Activated gamma-delta T cell treated with anti-CD3 and anti-CD28 coated beads, Interleukin-2, amount 50 U/mL, for 16 hours (primary cell): ENCODE measurements around the gene MDFIC.

ENCODE experiments used
- DNase-seq: peaks from one replicate; pipeline ENCODE4 v3.0.0-alpha.2; 2020; ENCODE audit warnings: low read depth

The MDFIC gene

DNA sequence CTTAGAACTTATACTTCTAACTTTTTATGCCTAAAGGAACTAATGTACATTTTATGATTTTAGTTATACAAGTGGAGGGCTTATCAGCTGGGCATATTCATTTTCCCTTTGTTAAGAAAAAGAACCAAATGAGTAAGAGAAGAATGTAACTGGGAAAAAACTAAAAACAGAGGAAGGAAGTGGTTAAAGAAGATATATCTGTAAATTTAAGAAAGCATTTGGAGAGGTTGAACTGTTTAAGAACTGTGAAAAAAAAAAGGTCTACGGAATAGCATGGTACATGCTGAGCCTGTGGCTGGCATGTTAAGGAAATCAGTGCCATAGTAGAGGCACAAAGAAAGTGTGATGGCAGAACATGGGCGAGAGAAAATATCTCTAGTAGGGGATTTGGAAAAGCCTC, 6.2 kb downstream of the MDFIC start:
- no peak for DNase-seq

DNA sequence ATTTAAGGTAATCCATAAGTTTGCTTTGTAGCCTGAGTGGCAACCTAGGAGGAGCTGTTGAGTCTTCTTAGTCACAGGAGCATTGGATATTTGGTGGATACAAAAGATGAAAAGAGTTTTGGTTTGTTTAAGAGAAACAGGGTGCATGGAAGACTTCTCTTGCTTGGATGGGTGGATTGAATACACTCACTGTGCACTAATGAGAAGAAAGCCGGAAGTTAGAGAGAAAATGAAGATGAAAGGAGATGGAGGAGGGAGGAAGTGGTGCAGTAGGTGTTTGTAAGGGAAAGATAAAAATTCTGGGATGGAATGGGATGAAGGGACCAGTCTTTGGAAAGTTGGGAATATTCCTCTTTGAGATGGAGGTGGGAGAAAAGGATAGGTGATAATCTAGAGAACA, 7.7 kb downstream of the MDFIC start:
- DNase-seq: no peak

DNA sequence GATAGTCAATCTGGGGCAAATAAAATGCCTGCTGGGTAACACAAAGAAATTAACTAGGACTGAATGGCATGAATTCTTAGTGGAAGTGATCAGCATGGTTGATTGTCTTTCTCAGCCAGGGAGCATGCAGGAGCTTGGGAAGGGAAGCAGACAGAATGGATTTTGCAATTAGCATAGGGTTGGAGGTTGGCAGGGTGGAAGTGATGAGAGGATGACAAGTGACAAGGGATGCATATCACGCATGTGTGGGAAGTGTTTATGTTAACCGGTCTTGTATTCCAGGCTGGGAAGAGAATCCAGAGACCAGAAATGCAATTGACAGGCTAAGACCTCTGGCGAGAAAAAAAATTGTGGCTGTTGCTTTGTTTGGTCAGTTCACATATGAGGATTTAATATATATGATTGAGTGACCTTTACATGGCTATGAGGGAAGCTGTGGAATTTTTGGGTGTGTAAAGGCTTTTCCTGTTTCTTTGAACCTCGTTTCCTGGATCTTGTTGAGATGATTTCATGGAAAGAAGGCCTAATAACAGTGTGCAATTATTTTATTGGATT, 8.3 kb downstream of the MDFIC start:
- DNase-seq: no peak

DNA sequence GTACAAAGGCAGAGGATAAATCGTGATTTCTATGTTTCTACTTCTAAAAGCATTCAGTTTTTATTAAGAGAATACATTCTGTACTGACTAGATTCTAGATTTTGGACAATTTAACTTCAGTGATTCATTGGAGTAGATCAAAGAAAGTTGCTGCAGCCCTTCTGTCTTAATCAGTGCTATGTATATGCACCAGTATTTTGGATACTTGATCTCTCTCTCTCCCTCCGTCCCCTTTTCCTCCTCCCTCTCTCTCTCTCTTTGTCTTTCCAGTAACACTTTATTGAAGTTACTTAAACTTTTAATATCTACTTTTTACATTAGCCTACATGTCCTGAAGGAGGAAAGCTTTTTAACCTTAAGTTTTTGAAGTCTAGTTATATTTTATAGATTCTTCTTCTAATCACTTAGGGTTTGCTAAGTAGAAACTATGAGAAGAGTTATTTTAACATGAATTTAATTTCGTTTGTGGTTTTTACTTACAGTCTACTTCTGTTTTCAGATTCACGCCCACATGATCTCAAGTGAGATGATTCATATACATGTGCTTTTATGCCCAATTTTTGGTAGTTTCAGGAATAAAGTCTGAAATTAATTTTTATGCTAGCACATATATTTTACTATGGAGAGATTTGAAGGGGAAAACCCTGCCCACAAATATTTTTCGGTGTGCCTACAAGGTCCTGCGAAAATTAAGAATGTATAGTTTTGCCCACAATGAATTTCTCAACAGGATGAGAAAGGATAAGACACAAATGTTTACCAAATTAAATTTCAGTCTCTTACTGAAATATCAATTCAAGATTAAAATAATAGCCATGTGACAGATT, 9.1 kb downstream of the MDFIC start:
- no peak for DNase-seq

DNA sequence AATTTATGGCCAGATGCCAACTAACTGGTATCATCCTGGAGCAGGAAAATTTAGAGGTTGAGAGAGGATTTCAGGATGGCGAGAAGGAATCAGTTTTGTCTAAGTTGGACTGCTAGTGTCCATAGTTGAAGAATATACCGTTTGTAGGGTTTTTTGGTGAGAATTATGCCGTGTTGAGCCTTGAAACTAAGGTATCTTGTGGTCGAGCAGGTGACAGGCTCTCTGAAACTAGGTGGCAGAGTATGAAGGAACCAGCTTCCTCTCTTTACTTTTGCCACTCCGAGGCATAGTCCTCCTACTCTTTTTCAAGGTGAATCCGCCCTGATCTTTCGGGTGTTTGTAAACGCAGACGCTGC, 9.7 kb downstream of the MDFIC start:
- no peak for DNase-seq

DNA sequence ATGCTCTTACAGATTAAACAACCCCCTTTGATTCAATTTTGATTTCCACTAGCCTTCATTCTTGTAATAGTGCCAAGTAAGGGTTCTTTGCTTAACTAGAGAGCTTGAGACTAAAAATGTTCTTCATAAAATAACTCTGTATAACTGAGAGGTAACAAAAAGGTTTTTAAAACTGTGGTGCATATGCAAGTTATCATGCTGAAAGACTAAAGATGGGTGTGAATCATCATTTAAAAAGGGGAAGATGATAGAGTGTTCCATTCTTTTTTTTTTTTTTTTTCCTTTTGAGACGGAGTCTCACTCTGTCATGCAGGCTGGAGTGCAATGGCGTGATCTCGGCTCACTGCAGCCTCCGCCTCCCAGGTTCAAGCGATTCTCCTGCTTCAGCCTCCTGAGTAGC, 11.1 kb downstream of the MDFIC start:
- no peak for DNase-seq

DNA sequence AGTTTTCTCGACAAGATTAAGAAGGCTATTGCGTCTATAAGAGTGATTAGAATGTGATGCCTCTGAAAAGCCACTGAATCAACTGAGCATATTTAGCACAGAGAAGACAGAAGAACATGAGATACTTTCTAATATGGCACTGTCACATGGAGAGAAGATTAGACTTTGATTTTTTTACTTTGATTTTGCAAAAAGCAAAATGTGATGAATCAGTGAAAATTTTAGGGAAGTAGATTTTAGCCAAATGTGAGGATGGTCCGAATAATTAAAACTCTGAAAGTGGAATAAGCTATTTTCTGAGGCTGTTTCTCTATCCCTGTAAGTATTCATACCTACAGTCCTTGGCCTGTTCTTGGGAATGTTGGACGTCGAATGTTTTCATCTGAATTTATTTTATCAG, 11.8 kb downstream of the MDFIC start:
- no peak for DNase-seq

DNA sequence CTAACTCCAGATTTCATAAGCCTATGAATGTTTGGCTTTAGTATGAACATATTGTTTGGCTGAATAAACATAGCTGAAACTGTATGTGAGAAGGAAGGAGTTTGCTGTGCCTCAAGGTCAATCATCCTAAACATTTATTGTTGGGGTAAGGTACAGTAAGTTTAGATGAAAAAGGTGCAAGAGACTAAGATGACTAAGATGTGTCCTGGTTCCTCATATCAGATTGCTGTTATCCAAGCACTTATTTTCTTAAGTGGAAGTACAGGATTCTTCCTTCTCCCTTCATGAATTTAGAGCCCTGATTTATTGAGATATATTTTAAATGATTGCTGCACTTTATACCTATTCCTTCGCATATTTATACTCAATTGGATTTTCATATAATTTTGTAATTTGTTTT, 12.2 kb downstream of the MDFIC start:
- DNase-seq: no peak

DNA sequence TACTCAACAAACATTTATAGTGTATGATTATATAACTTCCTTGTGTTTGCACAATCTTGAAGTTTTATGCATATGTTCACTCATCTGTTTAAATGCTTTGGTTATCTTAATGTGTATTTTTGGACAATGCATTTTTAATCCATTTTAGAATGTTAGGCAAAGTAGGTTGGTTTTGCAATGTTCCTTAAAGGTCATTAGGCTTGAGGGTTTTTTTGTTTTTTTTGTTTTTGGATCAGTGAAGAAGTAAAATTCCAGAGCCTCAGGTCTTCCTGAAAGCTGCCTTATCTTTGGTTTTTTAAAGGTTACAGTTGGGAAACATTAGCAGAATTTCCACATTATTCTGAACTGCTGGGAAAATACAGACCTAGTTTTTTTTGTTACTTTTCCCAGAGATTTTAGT, 12.8 kb downstream of the MDFIC start:
- DNase-seq: no peak

DNA sequence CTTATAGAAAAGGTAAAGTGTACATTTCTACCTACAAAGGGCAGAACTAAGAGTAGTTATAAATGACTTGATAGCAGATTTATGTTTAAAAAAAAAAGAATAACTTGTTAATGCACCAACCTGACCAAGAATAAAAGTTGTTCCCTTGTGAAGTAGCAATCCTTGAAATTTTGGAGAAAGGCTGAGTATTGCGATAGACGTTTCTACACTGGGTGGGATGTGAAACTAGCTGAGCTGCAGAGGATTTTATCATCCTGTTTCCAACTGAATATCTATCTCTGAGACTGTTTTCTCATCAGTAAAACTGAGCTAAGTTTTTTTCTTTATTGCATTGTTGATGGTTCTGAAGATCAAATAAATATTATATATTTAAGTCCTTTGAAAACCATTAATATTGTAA, 14.6 kb downstream of the MDFIC start:
- no peak for DNase-seq

DNA sequence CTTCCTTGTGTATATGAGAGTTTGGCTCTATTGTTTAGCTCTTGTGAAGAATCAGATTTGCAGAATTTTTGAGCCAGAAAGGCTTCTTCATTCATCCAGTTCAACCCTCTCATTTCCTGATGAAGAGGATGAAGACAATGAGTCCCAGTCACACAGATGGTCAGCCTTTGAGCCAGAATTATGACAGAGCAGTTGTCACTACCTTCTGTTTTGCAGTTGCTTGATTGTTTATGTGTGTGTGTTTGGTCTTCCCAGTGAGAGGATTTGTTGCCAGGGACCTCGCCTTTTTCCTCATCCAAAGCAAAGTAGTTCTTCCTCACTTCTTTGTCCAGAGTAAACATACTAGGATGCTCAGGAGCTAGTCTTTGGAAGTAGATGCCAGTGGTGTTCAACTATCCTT, 15.6 kb downstream of the MDFIC start:
- DNase-seq: no peak

DNA sequence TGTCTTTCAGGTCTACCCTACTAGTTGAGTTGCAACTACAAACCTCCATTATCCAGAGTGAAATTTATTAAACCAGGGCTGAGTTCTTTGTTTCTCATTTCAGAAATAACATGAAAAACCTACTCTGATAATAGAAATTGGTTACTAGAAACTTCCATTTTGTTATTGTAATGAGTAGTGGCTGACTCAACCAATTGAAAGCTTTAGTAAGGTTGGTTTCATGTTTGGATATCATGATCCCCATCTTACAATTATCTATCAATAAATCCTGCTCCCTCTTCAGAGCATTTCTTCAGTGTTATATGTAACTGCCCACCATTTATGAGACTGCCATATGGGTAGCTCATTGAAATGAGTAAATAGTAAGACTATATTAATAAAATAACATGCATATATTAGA, 16.9 kb downstream of the MDFIC start:
- DNase-seq: no peak

DNA sequence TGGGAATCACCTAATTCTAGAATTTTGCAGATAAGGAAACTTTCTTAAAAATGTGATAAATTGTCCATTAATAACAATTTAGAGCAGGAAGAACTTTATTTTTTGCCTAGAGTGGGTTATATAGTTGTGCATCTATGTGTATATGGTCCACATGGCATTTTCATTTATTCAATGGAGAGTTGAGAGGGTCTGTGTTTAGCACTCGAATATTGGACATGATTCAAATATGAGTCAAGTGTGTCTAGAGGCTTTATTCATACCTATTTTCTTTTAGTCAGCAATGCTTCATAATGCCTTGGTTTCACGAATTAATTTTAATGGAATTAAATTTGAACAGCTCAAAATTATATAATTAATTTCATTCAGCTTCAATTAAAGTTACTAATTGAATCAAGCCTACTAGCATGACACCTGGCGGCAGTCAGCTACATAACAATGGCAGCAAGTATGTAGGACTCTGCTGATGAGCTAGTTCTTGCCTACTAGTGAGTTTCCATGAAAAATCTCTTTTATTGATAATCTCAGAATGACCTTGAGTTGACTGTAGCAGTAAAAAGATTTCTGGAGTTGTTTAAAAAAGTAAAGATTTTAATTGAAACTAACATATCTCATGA, 17.7 kb downstream of the MDFIC start:
- DNase-seq: no peak

DNA sequence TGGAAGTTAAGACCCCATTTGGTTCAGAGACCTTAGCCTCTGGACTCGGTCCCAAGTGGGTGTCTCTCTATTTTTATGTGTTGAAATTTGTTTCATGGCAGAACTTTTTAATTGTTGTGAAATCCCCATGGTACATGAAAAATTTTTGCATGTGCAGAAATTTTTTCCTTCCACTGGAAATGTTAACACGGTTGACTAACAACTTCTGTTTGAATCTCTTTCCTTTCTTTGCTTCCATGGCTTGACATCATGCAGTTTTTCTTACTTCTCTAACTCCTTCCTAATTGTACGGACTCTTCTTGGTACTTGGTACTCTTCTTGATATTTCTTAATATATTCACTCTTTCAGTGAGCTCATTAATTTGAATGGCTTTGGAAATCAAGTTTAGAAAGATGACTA, 18.3 kb downstream of the MDFIC start:
- no peak for DNase-seq

DNA sequence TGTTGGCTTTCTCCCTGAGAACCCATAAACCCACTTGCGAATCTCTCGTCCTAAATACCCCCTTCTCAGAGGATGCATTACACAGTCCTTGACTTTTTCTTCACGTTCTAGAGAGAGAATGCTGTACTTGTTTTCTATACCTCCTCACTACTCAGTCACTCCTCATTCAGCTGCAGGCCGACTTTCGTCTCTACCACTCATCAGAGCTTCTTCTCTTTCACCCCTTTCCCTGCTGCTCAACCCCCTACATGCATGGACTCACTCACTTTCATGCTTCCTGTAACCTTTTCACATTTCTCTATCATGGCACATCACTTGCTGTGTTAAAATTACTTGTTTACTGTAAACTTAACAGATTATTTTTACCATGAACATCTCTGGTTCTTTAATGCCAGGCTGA, 19.8 kb downstream of the MDFIC start:
- DNase-seq: no peak

DNA sequence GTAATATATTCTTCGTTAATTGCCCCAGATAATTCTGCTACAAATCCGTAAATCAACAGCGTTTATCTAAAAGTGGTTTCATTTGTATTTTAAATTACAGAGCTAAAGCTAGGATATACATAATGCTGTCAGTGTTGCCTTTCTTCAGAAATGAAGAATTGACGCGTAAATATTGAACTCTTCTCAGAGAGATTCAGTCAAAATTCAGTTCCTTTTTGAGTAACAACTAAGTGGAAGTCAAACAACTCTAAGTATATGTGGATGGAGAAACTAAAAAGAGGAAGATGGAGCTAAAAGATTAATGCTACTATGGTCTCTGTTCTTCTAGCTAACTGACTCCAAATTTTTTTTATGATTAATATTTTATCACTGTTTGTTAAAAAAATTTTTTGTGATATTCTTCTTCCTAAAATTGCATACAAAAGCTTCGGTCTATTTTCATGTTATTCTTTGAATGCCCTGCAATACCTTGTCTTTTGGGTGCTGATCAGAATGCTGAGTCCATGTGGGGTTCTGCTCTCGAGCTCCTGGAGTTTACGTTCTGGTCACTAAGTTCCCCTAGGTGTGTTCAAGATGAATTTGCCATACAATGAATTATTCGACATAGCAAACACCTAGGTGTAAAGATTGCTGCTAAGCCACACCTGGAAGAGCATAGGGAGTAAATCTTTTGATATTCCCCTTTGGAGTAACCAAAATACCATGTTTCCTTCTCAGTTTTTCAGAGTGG, 20.7 kb downstream of the MDFIC start:
- no peak for DNase-seq

DNA sequence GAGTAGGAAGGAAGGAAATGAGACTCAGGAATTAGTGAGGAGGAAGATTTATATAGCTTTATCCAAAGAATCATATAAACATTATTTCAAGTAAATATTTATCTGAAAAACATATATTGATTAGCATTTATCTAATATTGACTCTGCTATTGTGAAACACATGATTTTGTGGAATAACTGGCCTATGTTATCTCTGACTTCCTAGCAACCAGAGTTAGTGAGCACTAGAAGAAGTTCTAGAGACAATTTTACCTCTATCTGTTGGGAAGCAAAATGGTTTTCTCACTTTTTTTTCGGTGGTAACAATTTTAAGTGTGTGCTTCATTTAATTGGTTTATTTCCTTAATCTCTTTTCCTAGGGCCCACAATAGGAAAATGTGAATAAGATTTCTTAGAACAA, 21.6 kb downstream of the MDFIC start:
- no peak for DNase-seq

DNA sequence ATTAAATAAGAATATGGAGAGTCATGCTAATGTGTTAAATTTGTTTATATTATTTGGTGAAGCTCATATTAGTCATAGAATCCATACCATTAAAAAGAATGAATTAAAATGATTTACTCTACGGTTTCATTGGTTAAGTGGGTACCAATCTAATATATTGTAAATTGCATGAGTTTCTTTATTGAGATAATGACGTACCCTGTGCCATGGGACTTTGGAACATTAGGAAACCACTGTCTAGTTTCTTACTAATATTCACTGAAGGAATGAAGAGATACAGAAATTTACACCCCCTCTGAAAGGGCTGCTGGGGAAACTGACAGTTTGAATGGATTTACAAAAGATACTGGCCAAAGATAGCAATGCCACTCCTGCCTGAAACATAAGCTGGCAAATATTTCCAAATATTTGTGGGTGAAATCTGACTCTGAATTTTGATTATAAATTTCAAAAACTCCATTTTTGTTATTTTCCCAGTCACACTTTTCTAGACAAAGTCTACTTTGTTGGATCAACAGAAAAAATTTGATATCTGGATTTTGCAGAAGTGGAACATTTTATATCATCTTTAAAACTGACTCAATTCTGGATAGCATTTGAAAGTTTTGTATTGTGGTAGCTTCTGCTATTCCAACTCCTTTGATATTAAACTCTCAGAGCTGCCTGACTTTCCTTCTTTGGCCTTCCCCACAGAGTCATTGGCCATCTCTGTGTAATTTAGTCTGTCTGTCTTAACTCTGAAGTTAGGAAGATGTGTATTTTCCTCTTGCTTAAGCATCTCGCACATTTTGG, 22.3 kb downstream of the MDFIC start:
- no peak for DNase-seq

DNA sequence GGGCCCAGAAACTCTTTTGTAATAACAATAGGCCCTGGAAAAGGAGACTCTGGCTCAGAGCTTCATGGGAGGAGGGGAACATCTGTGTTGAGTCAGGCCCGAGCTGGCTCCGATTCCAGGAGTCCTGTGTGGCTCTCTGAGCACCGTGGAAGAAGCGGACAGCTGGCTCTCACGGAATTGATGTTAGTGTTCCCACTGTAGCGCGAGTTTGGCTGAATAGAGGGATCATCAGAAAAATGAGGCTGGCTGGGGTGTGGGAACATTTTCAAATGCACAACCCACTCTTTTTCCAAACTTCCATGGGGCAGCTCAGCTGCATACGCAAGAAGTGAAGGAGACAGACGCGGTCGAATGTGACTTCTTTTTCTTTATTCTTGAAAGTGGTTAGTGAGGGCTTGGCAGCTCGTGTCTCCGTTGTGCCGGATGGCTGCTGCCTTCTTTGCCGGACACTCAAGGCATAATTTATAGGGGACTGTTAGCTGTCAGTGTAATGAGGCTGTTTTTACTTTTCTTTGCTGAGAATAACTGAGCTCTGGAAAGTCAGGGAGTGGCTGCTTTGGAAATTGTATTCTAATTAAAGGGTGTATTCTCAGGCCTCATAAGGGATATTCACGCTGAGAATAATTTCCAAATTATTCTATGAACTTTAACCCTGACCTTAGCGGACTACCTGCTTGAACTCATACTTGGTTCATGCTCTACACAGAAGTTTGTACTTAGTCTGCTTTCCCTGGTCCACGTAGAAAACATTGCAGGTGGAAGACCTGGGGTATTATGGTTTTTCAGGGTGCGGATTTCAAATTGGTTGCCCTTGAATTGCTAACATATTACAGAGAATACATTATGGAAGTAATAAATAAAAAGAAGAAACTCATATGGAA, 23.1 kb downstream of the MDFIC start:
- DNase-seq: no peak

DNA sequence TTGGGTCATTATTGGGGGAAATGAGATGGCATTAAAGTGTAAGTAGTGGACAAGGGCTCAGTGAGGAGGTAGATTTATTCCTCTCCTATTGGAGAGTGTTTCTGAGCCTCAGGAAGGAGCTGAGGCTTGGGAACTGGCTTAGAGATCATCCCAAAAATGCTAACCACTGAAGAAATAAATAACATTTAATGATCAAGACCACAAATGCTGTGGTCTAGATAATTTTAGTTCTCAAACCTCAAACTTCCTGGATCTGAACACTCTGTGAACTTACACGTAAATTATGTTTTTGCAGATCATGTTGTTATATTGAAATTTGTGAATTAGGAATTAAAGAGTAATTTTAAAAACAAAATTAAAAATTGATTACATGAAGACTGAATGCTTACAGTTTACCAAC, 27.3 kb downstream of the MDFIC start:
- DNase-seq: no peak

DNA sequence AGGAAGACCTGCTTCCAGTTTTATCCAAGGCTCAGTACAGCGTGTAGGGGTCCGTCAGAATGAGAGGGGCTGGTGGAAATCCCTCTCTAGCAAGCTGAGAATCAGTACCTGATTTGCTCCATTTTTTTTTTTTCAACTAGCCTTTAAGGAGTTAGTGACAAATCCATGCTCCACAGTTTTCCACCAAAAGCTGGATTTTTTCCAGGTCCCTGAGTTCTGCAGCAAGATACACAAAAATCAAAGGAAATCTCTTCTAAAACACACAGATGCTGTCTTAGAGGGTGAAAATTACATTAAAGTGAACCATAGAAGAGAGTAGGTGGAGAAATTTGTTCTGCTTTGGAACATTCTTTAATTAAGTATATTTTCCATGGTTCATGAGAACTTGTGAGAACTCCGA, 30.4 kb downstream of the MDFIC start:
- no peak for DNase-seq
